ENCODE data around the gene PRKCE. TPM values are rescaled to one million over a fixed set of nuclear protein-coding genes. Genes with fewer than 3 reads are reported as not detected.

PRKCE gene
- total and polyA plus RNA-seq, 2 donors (not counting 3 experiments of a cell fraction or from before 2014, with no cell fraction given): 27.9 to 33.9 TPM

DNA sequence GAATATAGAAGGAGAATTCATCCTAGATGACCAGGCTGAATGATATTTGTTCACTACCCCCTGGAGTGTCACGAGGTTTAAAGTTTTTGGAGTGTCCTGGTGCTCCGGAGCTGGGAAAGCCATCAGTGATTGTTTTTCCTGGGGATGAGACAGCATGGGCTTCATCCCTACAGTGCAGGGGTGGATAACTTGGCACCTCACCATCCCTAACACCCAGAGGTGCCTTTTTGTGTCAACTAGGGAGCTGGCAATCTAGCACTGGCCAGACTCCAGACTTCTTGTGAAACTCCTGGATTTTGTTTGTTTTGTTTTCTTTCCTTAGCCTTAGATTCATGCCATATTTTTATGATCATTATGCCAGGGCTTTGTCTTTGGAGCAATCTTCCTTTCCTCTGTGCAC lies 164.8 kb downstream of the PRKCE start:
- Histone ChIP-seq H3K9me3 (replicated peaks; ENCODE audit: control insufficient read depth, insufficient read depth, low read length) (no peaks in the 10 kb centered on the region), H3K4me1 (ENCODE audit: control insufficient read depth, extremely low read depth, insufficient read depth, low read length) (peaks cover 35% of the 10 kb centered on the region), H3K9me1 (replicated peaks; ENCODE audit: control insufficient read depth, extremely low read depth, insufficient read depth, low read length) (no peaks in the 10 kb centered on the region), H3K27me3 (ENCODE audit: control insufficient read depth in 2 of 2, insufficient read depth in 2 of 2, low read length in 2 of 2) (no peaks in the 10 kb centered on the region), H3K9ac (replicated peaks; ENCODE audit: extremely low read depth, insufficient read depth, low read length) (no peak overlapping the region), H2AFZ (ENCODE audit: low read depth, low read length) (no peak overlapping the region), H3K27ac (ENCODE audit: insufficient read depth, low read depth, low read length) (no peak overlapping the region), H3K36me3 (ENCODE audit: control insufficient read depth in 2 of 2, extremely low read depth in 1 of 2, insufficient read depth in 2 of 2, low read length in 2 of 2) (no peaks in the 10 kb centered on the region), H4K20me1 (replicated peaks; ENCODE audit: control insufficient read depth, extremely low read depth, insufficient read depth, low read length) (no peaks in the 10 kb centered on the region), H3K4me3 (replicated peaks in 1 of 3; ENCODE audit: insufficient read depth in 1 of 3, low read depth in 1 of 3, low read length in 3 of 3) (no peak overlapping the region), H3K4me2 (ENCODE audit: insufficient read depth, low read length) (no peak overlapping the region), H3K79me2 (ENCODE audit: control insufficient read depth, insufficient read depth, low read length) (no peaks in the 10 kb centered on the region)
- ChIA-PET CTCF (interaction anchor here (0.8 to 1.9 kb wide), 2 partner anchors 9 to 37 kb away, joined by 3 to 9 read pairs; no protein-coding TSS in a partner anchor), POLR2A (no interaction called here)
- dilution Hi-C loops (cut with MboI; ENCODE audit: extremely low pct_ligation_motif_present, low sequenced_read_pairs) (no loop called here), intact Hi-C loops (cut with micrococcal nuclease) (no loop called here)
- TF ChIP-seq, protein P1, sequence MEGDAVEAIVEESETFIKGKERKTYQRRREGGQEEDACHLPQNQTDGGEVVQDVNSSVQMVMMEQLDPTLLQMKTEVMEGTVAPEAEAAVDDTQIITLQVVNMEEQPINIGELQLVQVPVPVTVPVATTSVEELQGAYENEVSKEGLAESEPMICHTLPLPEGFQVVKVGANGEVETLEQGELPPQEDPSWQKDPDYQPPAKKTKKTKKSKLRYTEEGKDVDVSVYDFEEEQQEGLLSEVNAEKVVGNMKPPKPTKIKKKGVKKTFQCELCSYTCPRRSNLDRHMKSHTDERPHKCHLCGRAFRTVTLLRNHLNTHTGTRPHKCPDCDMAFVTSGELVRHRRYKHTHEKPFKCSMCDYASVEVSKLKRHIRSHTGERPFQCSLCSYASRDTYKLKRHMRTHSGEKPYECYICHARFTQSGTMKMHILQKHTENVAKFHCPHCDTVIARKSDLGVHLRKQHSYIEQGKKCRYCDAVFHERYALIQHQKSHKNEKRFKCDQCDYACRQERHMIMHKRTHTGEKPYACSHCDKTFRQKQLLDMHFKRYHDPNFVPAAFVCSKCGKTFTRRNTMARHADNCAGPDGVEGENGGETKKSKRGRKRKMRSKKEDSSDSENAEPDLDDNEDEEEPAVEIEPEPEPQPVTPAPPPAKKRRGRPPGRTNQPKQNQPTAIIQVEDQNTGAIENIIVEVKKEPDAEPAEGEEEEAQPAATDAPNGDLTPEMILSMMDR (IDR thresholded peaks at IDR 0.05; ENCODE audit: extremely low read depth in 1 of 2, insufficient read depth in 1 of 2, low read depth in 1 of 2, low read length in 2 of 2): no peak
- TF ChIP-seq GATA2 (IDR thresholded peaks at IDR 0.05; ENCODE audit: insufficient read depth, insufficient read length, low read depth, low read length) (no peak), EZH2 (IDR thresholded peaks at IDR 0.05; ENCODE audit: borderline replicate concordance, low read depth, low read length, severe bottlenecking) (no peak), FOS (IDR thresholded peaks at IDR 0.05; ENCODE audit: borderline replicate concordance, insufficient read depth, low read length) (no peak), JUN (IDR thresholded peaks at IDR 0.05; ENCODE audit: borderline replicate concordance, insufficient read depth, insufficient read length, low read depth) (no peak), POLR2A (IDR thresholded peaks at IDR 0.05; ENCODE audit: low read depth, low read length) (no peak), MYC (IDR thresholded peaks at IDR 0.05; ENCODE audit: low read depth, low read length) (no peak), POLR2AphosphoS5 (IDR thresholded peaks at IDR 0.05; ENCODE audit: insufficient read depth, low read depth, low read length) (no peak)
- TF ChIP-seq, protein P2, sequence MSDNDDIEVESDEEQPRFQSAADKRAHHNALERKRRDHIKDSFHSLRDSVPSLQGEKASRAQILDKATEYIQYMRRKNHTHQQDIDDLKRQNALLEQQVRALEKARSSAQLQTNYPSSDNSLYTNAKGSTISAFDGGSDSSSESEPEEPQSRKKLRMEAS (IDR thresholded peaks at IDR 0.05; ENCODE audit: insufficient read depth, insufficient read length): no peak
- no TSS peak for BruUV-seq (replicated peaks)
- DNase-seq (ENCODE audit: low read depth, low spot score) (no peak), FAIRE-seq (no peak)
